ENCODE results near the gene TMEM163.

- TF ChIP-seq, protein P1, sequence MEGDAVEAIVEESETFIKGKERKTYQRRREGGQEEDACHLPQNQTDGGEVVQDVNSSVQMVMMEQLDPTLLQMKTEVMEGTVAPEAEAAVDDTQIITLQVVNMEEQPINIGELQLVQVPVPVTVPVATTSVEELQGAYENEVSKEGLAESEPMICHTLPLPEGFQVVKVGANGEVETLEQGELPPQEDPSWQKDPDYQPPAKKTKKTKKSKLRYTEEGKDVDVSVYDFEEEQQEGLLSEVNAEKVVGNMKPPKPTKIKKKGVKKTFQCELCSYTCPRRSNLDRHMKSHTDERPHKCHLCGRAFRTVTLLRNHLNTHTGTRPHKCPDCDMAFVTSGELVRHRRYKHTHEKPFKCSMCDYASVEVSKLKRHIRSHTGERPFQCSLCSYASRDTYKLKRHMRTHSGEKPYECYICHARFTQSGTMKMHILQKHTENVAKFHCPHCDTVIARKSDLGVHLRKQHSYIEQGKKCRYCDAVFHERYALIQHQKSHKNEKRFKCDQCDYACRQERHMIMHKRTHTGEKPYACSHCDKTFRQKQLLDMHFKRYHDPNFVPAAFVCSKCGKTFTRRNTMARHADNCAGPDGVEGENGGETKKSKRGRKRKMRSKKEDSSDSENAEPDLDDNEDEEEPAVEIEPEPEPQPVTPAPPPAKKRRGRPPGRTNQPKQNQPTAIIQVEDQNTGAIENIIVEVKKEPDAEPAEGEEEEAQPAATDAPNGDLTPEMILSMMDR (IDR thresholded peaks at IDR 0.05) = no peak
- TF ChIP-seq POLR2A (IDR thresholded peaks at IDR 0.05) = peak; percentile 8
Observed at GRCh38 chr2:134417968-134418582, 300.7 kb downstream of the TMEM163 start.
